ENCODE data around the gene PDZD2.

GRCh38 chr5:31783731-31784130 lies 144.8 kb downstream of the PDZD2 start:
- TF ChIP-seq CTCF (conservative IDR thresholded peaks at IDR 0.05 in 1 of 2, IDR thresholded peaks at IDR 0.05 in 1 of 2; ENCODE audit: extremely low read depth in 1 of 2, insufficient read depth in 1 of 2, low read depth in 1 of 2, low read length in 2 of 2) (no peak), EZH2 (IDR thresholded peaks at IDR 0.05; ENCODE audit: borderline replicate concordance, low read length) (no peak)

Measured in mammary epithelial cell (primary cell).